T1000 (cell line): ENCODE data around the gene EZR.

Experiments used
- DNase-seq: peaks from one replicate; lab custom pipeline; 2025; ENCODE audit warnings: mixed read lengths; lab: John Stamatoyannopoulos, UW

Gene EZR

GRCh38 chr6:158775832-158776231 lies 43.3 kb downstream of the EZR start:
- no peak for DNase-seq

- no peak for DNase-seq
Measured at GRCh38 chr6:158774717-158775449, 44.3 kb downstream of the EZR start.

DNA sequence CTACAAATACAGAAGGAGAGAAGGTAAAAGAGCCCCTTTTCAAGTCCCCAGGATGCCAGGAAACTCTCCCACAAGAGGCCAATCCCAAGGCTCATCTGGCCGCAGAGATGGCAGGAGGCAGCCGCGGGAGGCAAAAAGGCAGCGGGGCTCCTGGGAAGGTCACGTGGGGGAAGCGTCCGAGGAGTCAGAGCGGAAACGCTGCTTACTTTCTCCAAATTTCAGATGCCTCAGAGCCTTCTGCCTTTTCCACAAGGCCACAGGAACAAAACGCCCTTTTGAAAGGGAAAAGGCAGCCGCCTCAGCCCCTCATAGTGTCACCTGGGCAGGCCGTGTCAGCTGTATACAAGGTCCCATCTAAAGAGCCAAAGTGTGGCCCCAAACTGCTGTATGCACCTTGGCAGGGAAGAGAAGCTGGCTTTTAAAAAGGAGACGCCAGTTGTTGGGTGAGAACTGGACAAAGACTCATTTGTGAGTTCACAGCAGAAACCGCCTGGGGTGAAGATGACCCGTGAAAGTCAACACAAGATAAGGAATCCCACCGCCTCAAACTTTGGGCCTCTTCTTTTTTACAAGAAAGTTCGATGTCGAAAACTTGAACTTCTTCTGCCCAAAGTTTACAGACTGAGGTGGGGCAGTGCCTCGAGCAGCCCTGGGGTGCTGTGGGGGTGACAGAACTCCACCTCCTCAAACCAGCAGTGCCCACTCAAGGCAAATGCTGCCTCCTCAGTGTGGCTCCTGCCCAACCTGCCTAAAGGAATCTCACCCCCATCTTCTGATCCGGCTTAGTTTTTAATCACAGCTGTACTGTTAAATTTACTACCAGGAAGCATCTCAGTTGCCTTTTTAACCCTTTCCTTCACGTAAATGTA lies 45.4 kb downstream of the EZR start:
- DNase-seq = no peak

GRCh38 chr6:158772851-158773371 lies 46.3 kb downstream of the EZR start:
- no peak for DNase-seq

DNA sequence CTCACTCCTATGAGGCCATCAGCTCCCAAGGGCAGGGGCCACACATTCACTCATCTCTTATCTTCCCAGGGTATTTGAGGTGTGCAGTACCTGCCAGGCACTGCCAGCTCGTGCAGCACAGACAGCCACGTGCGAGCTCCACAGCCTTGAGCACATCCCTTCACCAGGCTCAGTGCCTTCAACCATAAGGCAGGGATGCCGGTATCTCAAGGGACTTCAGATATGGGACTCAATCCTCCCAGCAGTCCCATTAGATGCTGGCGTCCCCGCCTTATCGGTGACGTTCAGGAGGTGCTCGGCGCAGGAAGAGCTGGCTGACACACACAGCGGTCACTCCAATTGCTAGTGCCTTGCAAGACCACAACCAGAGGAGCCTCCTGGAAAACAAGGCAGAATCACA lies 47.0 kb downstream of the EZR start:
- DNase-seq = no peak

DNA sequence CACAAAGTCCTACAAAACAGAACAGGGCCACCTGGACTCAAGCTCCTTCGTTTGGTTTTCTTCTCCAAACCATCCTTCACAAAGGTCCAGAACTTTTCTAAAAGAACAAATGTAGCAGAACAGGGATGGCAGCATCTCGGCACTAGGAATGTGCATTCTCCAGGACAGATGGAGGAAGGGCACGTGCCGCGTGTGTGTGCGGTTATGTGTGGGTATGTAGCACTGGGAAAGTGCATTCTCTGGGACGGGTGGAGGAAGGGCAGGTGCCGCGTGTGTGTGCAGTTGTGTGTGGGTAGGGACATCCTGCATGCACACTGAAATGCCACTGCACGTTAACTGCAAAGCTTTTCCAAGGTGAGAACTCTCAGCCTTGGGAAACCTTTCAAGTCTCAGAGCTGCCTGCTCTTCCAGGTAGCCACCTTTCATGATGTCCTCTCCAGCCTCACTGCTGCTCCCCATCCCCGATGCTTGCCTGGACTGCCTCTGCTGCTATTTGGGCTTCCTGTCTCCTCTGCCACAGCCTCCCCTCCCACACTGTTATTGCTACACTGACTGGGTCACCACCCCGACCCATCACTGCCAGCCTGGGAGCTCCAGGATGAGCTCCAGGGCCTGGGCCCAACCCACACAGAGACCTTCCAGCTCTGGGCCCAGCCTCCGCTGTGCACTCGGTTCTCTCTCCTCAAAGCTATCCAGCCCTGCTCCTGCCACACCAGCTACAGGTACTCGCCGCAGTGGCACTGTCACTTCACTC lies 47.6 kb downstream of the EZR start:
- DNase-seq = no peak

- no peak for DNase-seq
Measured at GRCh38 chr6:158770533-158771330, 48.4 kb downstream of the EZR start.

DNA sequence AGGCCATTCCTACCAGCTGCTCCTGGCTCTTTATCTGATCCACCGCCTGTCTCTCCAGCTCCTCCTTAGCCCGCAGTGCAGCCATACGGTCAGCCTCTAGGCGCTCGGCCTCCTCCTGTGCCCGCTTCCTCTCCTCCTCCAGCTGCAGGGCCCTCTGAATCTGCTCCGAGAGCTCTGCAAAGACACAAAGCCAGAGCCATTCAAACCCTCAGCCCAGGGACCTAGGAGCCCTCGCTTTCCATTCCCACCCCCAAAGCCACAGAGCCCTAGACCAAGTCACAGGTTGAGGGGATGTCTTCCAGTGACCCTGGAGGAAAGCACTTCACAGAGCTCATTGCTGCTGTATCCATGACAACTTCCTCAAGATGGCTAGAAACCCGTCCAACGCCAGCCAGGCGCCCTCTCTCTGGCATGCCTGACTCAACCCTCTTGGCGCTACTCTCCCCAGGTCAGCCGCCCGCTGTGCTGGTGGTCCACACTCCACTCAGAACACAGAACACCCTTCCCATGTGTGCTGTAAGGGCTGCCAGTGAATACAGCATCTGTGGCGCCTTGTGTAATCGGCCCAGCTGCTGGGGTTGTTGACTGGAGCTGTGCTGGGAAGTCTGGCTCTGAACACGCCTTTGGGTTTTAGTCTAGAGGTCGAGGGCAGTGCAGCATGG lies 49.3 kb downstream of the EZR start:
- no peak for DNase-seq

DNA sequence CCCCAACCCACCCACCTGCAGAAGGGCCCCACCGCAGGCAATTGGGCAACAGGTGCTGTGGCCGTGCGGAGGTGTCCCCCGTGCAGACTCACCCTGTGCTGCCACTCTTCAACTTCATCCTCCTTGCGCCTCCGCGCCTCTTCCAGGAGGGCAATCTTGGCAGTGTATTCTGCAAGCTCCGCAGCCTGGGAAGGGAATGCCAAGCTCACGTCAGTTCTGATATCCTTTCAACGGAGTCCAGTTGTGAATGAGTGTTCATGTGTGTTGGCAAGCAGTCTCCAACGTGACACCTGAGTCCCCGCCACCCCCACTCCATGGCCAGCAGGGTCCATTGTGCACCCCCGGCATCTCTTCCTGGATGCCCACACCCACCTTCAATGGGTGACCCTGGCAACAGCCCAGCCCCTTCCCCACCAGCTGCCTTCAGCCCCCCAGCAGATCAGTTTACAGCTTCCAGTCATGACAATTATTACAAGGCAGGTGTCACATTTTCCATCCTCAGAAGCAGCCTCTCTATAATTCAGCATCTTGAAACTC lies 49.9 kb downstream of the EZR start:
- DNase-seq = no peak

DNA sequence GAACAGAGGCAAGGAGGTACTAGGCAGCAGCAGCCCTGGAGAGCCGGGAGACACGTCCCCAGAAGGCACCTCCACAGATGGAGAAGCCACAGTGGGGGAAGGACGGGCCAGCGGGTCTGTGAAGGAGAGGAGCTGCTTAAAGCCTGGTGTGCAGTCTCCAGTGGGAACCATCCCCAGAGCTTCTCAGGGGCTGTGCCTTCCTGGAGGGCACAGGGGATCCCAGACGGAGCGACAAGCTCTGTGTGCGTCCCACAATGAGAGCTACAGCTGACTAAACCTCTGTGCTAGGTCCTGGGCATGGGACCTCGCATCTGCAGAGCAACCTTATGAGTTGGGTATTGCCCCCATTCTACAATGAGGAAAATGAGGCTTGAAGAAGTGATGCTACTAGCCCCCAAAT lies 50.7 kb downstream of the EZR start:
- no peak for DNase-seq

- no peak for DNase-seq
Measured at GRCh38 chr6:158767709-158768108, 51.5 kb downstream of the EZR start.

- no peak for DNase-seq
Measured at GRCh38 chr6:158766621-158767455, 52.3 kb downstream of the EZR start.

GRCh38 chr6:158765499-158766068 lies 53.6 kb downstream of the EZR start:
- DNase-seq = no peak

DNA sequence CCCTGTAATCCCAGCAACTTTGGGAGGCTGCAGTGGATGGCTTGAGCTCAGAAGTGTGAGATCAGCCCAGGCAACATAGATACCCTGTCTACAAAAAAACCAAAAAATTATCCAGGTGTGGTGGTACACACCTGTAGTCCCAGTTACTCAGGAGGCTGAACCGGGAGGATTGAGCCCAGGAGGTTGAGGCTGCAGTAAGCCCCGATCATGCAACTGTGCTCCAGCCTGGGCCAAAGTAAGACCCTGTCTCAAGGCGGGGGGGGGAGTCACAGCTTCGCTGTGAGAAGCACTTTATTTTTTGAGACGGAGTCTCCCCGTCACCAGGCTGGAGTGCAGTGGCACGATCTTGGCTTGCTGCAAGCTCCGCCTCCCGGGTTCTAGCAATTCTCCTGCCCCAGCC lies 54.2 kb downstream of the EZR start:
- no peak for DNase-seq

- no peak for DNase-seq
Measured at GRCh38 chr6:158764183-158764849, 54.9 kb downstream of the EZR start.

- DNase-seq = no peak
Measured at GRCh38 chr6:158763434-158764182, 55.6 kb downstream of the EZR start.

DNA sequence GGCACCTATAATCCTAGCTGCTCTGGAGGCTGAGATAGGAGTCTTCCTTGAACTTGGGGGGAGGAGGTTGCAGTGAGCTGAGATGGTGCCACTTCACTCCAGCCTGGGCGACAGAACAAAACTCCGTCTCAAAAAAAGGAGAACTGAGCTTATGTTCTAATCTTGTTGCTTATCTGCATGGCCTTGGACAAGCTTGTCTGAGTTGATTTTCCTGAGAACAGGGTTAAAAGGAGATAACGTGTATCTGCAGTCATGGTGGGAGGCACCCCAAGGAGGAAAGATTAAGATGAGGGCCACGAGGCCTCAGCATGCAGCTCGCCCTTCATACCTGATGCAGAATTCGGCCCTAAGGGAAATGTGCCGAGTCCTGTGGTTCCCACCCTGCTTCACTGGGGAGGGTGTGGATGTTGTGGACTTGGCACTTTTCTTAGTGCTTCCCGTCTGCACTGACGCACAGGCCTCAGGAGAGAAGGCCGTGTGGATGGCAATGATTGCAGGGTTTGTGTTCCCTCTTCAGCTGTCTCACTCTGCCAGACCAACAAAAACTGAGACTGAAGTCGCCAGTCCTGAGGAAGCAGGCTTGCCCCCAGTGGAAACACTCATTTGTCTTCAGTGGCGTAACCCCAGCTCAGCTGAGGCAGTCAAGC lies 56.3 kb downstream of the EZR start:
- no peak for DNase-seq

GRCh38 chr6:158761746-158762145 lies 57.4 kb downstream of the EZR start:
- DNase-seq = no peak
